ENCODE measurements around the gene GOSR2.
A peak's percentile ranks its signal among the peaks of the same experiment; 100 is the strongest.
"Not testable (repeated sequence)": the region's sequence is repeated elsewhere in the genome, so short reads cannot be mapped to it uniquely, and the experiment has no call there.

GOSR2 gene

GRCh38 chr17:46964315-46965265, 41.6 kb downstream of the GOSR2 start:
- DNase-seq (ENCODE audit: low read depth) = peak; percentile 52

- no peak for DNase-seq (ENCODE audit: low read depth)
These were observed 45.4 kb downstream of the GOSR2 start for GRCh38 chr17:46968224-46968834.

- DNase-seq (ENCODE audit: low read depth) = no peak
These were observed 45.9 kb downstream of the GOSR2 start for GRCh38 chr17:46968896-46969295.

GRCh38 chr17:46971647-46972300, 48.8 kb downstream of the GOSR2 start:
- no peak for DNase-seq (ENCODE audit: low read depth)

GRCh38 chr17:46972346-46972745, 49.4 kb downstream of the GOSR2 start:
- no peak for DNase-seq (ENCODE audit: low read depth)

- no peak for DNase-seq (ENCODE audit: low read depth)
These were observed 51.1 kb downstream of the GOSR2 start for GRCh38 chr17:46974086-46974485.

- DNase-seq (ENCODE audit: low read depth) = no peak
These were observed 52.3 kb downstream of the GOSR2 start for GRCh38 chr17:46975287-46975686.

- peak; percentile 44 for DNase-seq (ENCODE audit: low read depth)
These were observed 53.8 kb downstream of the GOSR2 start for GRCh38 chr17:46976626-46977270.

- peak; percentile 41 for DNase-seq (ENCODE audit: low read depth)
These were observed 54.4 kb downstream of the GOSR2 start for GRCh38 chr17:46977348-46977747.

GRCh38 chr17:46977750-46978488, 55.0 kb downstream of the GOSR2 start:
- no peak for DNase-seq (ENCODE audit: low read depth)

GRCh38 chr17:46978489-46979146, 55.7 kb downstream of the GOSR2 start:
- DNase-seq (ENCODE audit: low read depth) = no peak

- peak; percentile 42 for DNase-seq (ENCODE audit: low read depth)
These were observed 56.3 kb downstream of the GOSR2 start, which contains the start of gene RPRML for GRCh38 chr17:46979147-46979863. Gene RPRML, minus strand, starts transcription at chr17:46979253. Its CDS starts 246 bp downstream, at chr17:46979007.

GRCh38 chr17:46982577-46982976, 59.6 kb downstream of the GOSR2 start:
- no peak for DNase-seq (ENCODE audit: low read depth)

- DNase-seq (ENCODE audit: low read depth) = no peak
These were observed 60.8 kb downstream of the GOSR2 start for GRCh38 chr17:46983782-46984181.

- DNase-seq (ENCODE audit: low read depth) = no peak
These were observed 61.4 kb downstream of the GOSR2 start for GRCh38 chr17:46984341-46984740.

- DNase-seq (ENCODE audit: low read depth) = no peak
These were observed 61.9 kb downstream of the GOSR2 start for GRCh38 chr17:46984892-46985291.

GRCh38 chr17:46986366-46986765, 63.4 kb downstream of the GOSR2 start:
- no peak for DNase-seq (ENCODE audit: low read depth)

GRCh38 chr17:46987927-46988326, 65.0 kb downstream of the GOSR2 start:
- DNase-seq (ENCODE audit: low read depth) = not testable (repeated sequence)

GRCh38 chr17:46989637-46990431, 66.9 kb downstream of the GOSR2 start:
- no peak for DNase-seq (ENCODE audit: low read depth)
